ENCODE measurements around the gene GRIN1.

DNA sequence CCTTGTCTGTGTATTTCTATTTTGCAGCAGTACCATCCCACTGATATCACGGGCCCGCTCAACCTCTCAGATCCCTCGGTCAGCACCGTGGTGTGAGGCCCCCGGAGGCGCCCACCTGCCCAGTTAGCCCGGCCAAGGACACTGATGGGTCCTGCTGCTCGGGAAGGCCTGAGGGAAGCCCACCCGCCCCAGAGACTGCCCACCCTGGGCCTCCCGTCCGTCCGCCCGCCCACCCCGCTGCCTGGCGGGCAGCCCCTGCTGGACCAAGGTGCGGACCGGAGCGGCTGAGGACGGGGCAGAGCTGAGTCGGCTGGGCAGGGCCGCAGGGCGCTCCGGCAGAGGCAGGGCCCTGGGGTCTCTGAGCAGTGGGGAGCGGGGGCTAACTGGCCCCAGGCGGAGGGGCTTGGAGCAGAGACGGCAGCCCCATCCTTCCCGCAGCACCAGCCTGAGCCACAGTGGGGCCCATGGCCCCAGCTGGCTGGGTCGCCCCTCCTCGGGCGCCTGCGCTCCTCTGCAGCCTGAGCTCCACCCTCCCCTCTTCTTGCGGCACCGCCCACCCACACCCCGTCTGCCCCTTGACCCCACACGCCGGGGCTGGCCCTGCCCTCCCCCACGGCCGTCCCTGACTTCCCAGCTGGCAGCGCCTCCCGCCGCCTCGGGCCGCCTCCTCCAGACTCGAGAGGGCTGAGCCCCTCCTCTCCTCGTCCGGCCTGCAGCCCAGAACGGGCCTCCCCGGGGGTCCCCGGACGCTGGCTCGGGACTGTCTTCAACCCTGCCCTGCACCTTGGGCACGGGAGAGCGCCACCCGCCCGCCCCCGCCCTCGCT is 29.0 kb downstream of the GRIN1 start:
- TF ChIP-seq, protein P1, sequence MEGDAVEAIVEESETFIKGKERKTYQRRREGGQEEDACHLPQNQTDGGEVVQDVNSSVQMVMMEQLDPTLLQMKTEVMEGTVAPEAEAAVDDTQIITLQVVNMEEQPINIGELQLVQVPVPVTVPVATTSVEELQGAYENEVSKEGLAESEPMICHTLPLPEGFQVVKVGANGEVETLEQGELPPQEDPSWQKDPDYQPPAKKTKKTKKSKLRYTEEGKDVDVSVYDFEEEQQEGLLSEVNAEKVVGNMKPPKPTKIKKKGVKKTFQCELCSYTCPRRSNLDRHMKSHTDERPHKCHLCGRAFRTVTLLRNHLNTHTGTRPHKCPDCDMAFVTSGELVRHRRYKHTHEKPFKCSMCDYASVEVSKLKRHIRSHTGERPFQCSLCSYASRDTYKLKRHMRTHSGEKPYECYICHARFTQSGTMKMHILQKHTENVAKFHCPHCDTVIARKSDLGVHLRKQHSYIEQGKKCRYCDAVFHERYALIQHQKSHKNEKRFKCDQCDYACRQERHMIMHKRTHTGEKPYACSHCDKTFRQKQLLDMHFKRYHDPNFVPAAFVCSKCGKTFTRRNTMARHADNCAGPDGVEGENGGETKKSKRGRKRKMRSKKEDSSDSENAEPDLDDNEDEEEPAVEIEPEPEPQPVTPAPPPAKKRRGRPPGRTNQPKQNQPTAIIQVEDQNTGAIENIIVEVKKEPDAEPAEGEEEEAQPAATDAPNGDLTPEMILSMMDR (IDR thresholded peaks at IDR 0.05; ENCODE audit: insufficient read depth, low read depth, low read length) = no peak
- peak; percentile 58 for TF ChIP-seq EZH2 (IDR thresholded peaks at IDR 0.05; ENCODE audit: insufficient read depth, low read length)

Data from astrocyte (in vitro differentiated cells and primary cell).